ENCODE measurements around the gene LRRN4CL. TPM values are rescaled to one million over a fixed set of nuclear protein-coding genes. Genes with fewer than 3 reads are reported as not detected.

The LRRN4CL gene
- total and polyA plus RNA-seq, 7 donors = 0.23 to 40.4 (median 28.5) TPM

- no peaks in the 10 kb centered on the region for H3K27me3 ChIP-seq
- H3K4me3 ChIP-seq = peak overlapping the region; percentile 44 to 59 (median 55)
- H3K9me3 ChIP-seq = no peaks in the 10 kb centered on the region
- peak; percentile 73 for DNase-seq
- TF ChIP-seq CTCF (IDR thresholded peaks at IDR 0.05) = no peak
- TF ChIP-seq POLR2A (IDR thresholded peaks at IDR 0.05) = no peak
- no peak for TF ChIP-seq POLR2AphosphoS5 (IDR thresholded peaks at IDR 0.05)
- no peak for TF ChIP-seq EP300 (IDR thresholded peaks at IDR 0.05)
- intact Hi-C loops (cut with DNase I) = loop anchor here (5.0 kb wide), 3 partner anchors 41 to 96 kb away; partner anchors contain the start of genes C11orf98, CSKMT, EML3 and INTS5
- peaks cover 0 to 40% (median 36%) of the 10 kb centered on the region in 4 donors for H3K4me1 ChIP-seq
- H3K27ac ChIP-seq = peak overlapping the region; percentile 88 to 94 (median 92)
- WGBS, 2 donors = 2 to 5% methylated on average over 7 of the region's 7 CpGs
- H3K36me3 ChIP-seq = peaks cover 5 to 34% (median 15%) of the 10 kb centered on the region in 4 donors
Measured at GRCh38 chr11:62708793-62709192, 19.5 kb upstream of the LRRN4CL start.

- no peaks in the 10 kb centered on the region for H3K27me3 ChIP-seq
- H3K9me3 ChIP-seq = no peaks in the 10 kb centered on the region
- peaks cover 0 to 40% (median 36%) of the 10 kb centered on the region in 4 donors for H3K4me1 ChIP-seq
- H3K4me3 ChIP-seq = peak overlapping the region in 1 of 4 donors; percentile 55
- intact Hi-C loops (cut with DNase I) = loop anchor here (5.0 kb wide), 3 partner anchors 41 to 96 kb away; partner anchors contain the start of genes C11orf98, CSKMT, EML3 and INTS5
- DNase-seq = peak; percentile 68
- peak overlapping the region; percentile 88 to 94 (median 92) for H3K27ac ChIP-seq
- TF ChIP-seq EP300 (IDR thresholded peaks at IDR 0.05) (no peak), POLR2AphosphoS5 (IDR thresholded peaks at IDR 0.05) (no peak), POLR2A (IDR thresholded peaks at IDR 0.05) (no peak), CTCF (IDR thresholded peaks at IDR 0.05) (no peak)
- H3K36me3 ChIP-seq = peaks cover 5 to 30% (median 13%) of the 10 kb centered on the region in 4 donors
- 79 to 81% methylated on average over 5 of the region's 5 CpGs for WGBS, 2 donors
Measured at GRCh38 chr11:62708392-62708791, 19.1 kb upstream of the LRRN4CL start.

- no peak for TF ChIP-seq EP300 (IDR thresholded peaks at IDR 0.05)
- TF ChIP-seq CTCF (IDR thresholded peaks at IDR 0.05) = no peak
- intact Hi-C loops (cut with DNase I) = loop anchor here (5.0 kb wide), 3 partner anchors 40 to 95 kb away; partner anchors contain the start of genes C11orf98, CSKMT, EML3 and INTS5
- Histone ChIP-seq H3K4me3 (peak within 1 kb of the TSS; percentile 49 to 73 (median 62)), H3K9me3 (no peaks in the 10 kb centered on the region), H3K27ac (peak within 1 kb of the TSS; percentile 88 to 94 (median 92)), H3K4me1 (peaks cover 0 to 40% (median 36%) of the 10 kb centered on the region in 4 donors), H3K36me3 (peaks cover 0 to 21% (median 8%) of the 10 kb centered on the region in 4 donors), H3K27me3 (no peaks in the 10 kb centered on the region)
- 83 to 86% methylated on average over 10 of the region's 10 CpGs for WGBS, 2 donors
- DNase-seq = no peak
Measured at GRCh38 chr11:62707277-62707861, 18.0 kb upstream of the LRRN4CL start, which contains the start of the genes BSCL2 and GNG3. Gene BSCL2 (minus strand): TSS chr11:62707424. CDS start chr11:62707195, 229 bp downstream. Gene GNG3 (plus strand): TSS chr11:62707676. CDS start chr11:62708296, 620 bp downstream.

- no peaks in the 10 kb centered on the region for H3K27me3 ChIP-seq
- WGBS, 2 donors = 77 to 85% methylated on average over 8 of the region's 8 CpGs
- intact Hi-C loops (cut with DNase I) = loop anchor here (5.0 kb wide), 3 partner anchors 40 to 95 kb away; partner anchors contain the start of genes C11orf98, CSKMT, EML3 and INTS5
- peaks cover 0 to 19% (median 6%) of the 10 kb centered on the region in 4 donors for H3K36me3 ChIP-seq
- DNase-seq = peak; percentile 61
- peak overlapping the region; percentile 49 to 73 (median 62) for H3K4me3 ChIP-seq
- peaks cover 0 to 40% (median 36%) of the 10 kb centered on the region in 4 donors for H3K4me1 ChIP-seq
- peak overlapping the region; percentile 81 to 88 (median 86) for H3K27ac ChIP-seq
- no peaks in the 10 kb centered on the region for H3K9me3 ChIP-seq
- TF ChIP-seq CTCF (IDR thresholded peaks at IDR 0.05) (no peak), EP300 (IDR thresholded peaks at IDR 0.05) (no peak), POLR2AphosphoS5 (IDR thresholded peaks at IDR 0.05) (no peak), POLR2A (IDR thresholded peaks at IDR 0.05) (no peak)
Measured at GRCh38 chr11:62706850-62707247, 17.5 kb upstream of the LRRN4CL start.
